Activated CD8-positive, alpha-beta memory T cell treated with anti-CD3 and anti-CD28 coated beads, Interleukin-2, amount 10 ng/mL, durations not matched to agents 7 days and 5 days (primary cell): ENCODE data around the gene RIT1. TPM values are rescaled to one million over a fixed set of nuclear protein-coding genes. Genes with fewer than 3 reads are reported as not detected.

Source experiments
- ATAC-seq: fragments of 150-1000 bp; cut with Tn5 transposase; one replicate; pipeline ENCODE4 v1.10.0; 2021; ENCODE audit warnings: moderate library complexity
- CTCF ChIA-PET: fragments of 350-600 bp; sonication (Branson Sonifier 250); formaldehyde crosslinking; loops from one replicate; lab custom pipeline; 2021; ENCODE audit warnings: antibody characterized with exemption; lab: Charles Lee
- DNase-seq: peaks from one replicate; pipeline ENCODE4 v3.0.0-alpha.2; 2020
- H3K27ac Mint-ChIP-seq: one replicate; pipeline ENCODE4 v1.8.0; 2021; ENCODE audit warnings: mild to moderate bottlenecking, mixed read lengths
- H3K27me3 Mint-ChIP-seq: one replicate; pipeline ENCODE4 v1.8.0; 2021; ENCODE audit warnings: mixed read lengths
- H3K36me3 Mint-ChIP-seq: one replicate; pipeline ENCODE4 v1.8.0; 2021; ENCODE audit warnings: mild to moderate bottlenecking, mixed read lengths
- H3K4me1 Mint-ChIP-seq: one replicate; pipeline ENCODE4 v1.8.0; 2021; ENCODE audit warnings: mixed read lengths
- H3K4me3 Mint-ChIP-seq: one replicate; pipeline ENCODE4 v1.8.0; 2021; ENCODE audit warnings: mild to moderate bottlenecking, moderate library complexity, mixed read lengths
- H3K9me3 Mint-ChIP-seq: one replicate; pipeline ENCODE4 v1.8.0; 2022; ENCODE audit warnings: low read depth, mixed read lengths
- total RNA-seq, 2 experiments: library from RNA; stranded (reverse); gene quantifications; one replicate each; pipeline ENCODE4 v1.2.3, GENCODE V29; 2021

The RIT1 gene, protein sequence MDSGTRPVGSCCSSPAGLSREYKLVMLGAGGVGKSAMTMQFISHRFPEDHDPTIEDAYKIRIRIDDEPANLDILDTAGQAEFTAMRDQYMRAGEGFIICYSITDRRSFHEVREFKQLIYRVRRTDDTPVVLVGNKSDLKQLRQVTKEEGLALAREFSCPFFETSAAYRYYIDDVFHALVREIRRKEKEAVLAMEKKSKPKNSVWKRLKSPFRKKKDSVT
- total RNA-seq, result 10 to 100 TPM; 24.0 to 24.7 TPM

GRCh38 chr1:155911156-155912055 lies at the start of gene RIT1:
RIT1 (minus strand) TSS chr1:155911349; CDS start chr1:155910761, 588 bp downstream.
- H3K27ac Mint-ChIP-seq, result peak within 1 kb of the TSS; percentile 95
- CTCF ChIA-PET, result interaction anchor here (0.8 to 1.4 kb wide), 5 partner anchors 10 to 155 kb away, joined by 3 to 4 read pairs (median 3); partner anchors contain the start of gene KHDC4
- no peaks in the 10 kb centered on the region for H3K9me3 Mint-ChIP-seq
- peaks cover 44% of the 10 kb centered on the region for H3K36me3 Mint-ChIP-seq
- ATAC-seq (peak; percentile 97), DNase-seq (peak; percentile 92)
- peak within 1 kb of the TSS; percentile 90 for H3K4me3 Mint-ChIP-seq
- H3K4me1 Mint-ChIP-seq, result peaks cover 25% of the 10 kb centered on the region
- no peaks in the 10 kb centered on the region for H3K27me3 Mint-ChIP-seq

DNA sequence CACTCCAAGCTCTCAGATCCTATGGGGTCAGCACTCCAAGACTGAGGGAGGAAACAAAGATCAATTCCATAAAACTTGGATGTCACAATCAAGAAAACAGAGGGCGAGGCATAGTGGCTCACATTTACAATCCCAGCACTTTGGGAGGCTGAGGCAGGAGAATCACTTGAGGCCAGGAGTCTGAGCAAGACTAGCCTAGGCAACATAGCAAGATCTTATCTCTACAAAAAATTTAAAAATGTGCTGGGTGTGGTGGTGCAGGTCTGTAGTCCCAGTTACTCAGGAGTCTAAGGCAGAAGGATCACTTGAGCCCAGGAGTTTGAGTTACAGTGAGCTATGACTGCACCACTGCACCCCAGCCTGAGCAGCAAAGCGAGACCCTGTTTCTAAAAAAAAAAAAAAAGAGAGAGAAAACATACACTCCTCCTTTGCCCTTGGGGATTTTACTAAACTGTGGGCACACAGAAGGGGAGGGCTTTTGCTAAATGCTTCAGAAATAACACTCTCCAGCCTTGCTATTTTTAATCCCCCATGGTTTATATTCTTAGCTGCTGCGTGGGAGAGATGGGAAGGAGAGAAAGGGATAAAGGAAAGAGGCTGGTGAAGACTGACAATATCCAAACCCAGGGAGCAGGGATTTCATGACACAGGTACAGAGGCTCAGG lies 49.1 kb upstream of the RIT1 start:
- Mint-ChIP-seq H3K4me1 (peaks cover 22% of the 10 kb centered on the region), H3K27ac (peak overlapping the region; percentile 65), H3K4me3 (no peak overlapping the region), H3K27me3 (no peaks in the 10 kb centered on the region), H3K36me3 (peaks cover 56% of the 10 kb centered on the region), H3K9me3 (no peaks in the 10 kb centered on the region)
- ATAC-seq (no peak), DNase-seq (no peak)
- CTCF ChIA-PET, result interaction anchor here (1.1 to 1.4 kb wide), 2 partner anchors 22 to 104 kb away, joined by 3 to 4 read pairs; no protein-coding TSS in a partner anchor

- Mint-ChIP-seq H3K36me3 (peaks cover 61% of the 10 kb centered on the region), H3K4me1 (peaks cover 11% of the 10 kb centered on the region), H3K27me3 (no peaks in the 10 kb centered on the region), H3K9me3 (no peaks in the 10 kb centered on the region), H3K4me3 (no peak overlapping the region), H3K27ac (peak overlapping the region; percentile 35)
- CTCF ChIA-PET, result interaction anchor here (1.2 to 3.4 kb wide), 7 partner anchors 9 to 109 kb away, joined by 3 to 15 read pairs (median 7); no protein-coding TSS in a partner anchor
- ATAC-seq (no peak), DNase-seq (no peak)
Measured at GRCh38 chr1:155957411-155957915, 46.3 kb upstream of the RIT1 start.

DNA sequence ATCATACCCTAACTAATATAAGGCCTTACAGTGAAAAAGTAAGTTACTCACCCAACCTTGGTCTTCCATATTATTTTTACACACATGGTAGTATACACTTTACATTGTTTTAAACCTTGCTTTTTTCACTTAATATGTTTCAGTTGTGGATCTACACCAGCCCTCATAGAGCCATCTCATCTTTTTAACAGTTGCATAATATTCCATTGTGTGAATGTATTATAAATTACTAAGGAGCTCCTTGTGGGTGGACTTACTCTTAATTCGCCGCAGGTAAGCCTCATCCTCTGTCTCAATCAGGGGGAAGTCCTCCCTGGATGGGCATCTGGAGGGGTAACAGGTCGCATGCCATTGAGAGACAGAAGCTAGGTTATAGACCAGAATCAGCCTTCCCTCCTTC lies 43.5 kb upstream of the RIT1 start:
- DNase-seq (no peak), ATAC-seq (no peak)
- Mint-ChIP-seq H3K27ac (no peak overlapping the region), H3K4me3 (no peak overlapping the region), H3K4me1 (no peaks in the 10 kb centered on the region), H3K27me3 (no peaks in the 10 kb centered on the region), H3K36me3 (peaks cover 56% of the 10 kb centered on the region), H3K9me3 (no peaks in the 10 kb centered on the region)
- CTCF ChIA-PET, result interaction anchor here (0.9 to 1.3 kb wide), 2 partner anchors 17 to 24 kb away, joined by 4 to 5 read pairs; partner anchors contain the start of gene ARHGEF2

DNA sequence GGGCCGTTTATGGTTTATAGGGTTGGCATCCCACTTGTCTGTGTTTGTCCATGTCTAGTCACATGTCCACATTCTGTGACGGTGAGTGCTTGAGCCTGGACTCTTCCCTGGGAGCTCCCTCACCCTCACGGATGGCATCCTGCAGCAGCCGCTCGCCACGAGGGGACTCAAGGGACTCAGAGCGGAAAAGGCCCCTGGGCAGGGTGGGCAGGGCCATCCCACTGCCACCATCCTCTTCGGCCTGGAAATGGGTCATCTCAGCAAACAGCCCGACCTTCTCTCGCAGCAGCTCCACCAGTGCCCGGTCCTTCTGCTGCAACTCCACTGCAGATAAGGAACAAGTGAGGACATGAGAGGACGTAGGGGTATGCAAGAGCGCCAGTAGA lies 41.3 kb upstream of the RIT1 start:
- CTCF ChIA-PET, result interaction anchor here (0.9 kb wide), 1 partner anchor 11 kb away, joined by 3 read pairs; no protein-coding TSS in a partner anchor

DNA sequence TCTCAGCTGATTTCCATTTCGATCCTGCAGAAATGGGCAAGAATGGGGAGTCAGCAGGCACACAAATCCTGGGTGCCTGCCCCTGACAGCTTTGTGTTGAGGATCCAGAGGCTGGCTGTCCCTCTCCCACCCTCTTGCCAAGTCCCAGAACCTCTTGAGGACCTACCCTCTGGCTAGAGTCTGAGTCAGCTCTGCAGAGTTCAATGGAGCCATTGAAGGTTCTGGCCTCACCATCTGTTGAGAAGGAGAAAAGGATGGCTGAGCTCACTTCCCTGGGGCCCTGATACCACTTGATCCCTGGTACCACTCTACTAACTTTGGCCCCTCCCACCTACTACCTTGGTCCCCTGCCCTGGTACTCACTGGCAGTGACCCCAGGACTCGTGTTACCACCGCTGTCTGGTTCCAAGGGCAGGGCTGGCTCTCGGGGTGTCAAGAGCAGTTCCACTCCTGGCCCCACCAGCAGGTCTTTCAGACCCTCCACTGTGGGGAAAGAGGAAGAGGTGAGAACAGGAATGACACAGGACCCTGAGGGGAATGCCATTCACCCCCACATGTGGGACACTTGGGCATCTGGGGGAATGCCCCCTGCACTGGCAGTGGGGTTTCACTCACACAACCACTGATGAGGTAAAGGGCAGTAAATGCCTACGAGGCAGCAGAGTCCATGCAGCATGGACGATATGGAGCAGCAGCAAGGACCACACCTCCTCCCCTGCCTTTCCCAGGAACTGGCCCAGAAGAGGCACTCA lies 40.8 kb upstream of the RIT1 start:
- no peak for ATAC-seq
- DNase-seq, result no peak
- peaks cover 57% of the 10 kb centered on the region for H3K36me3 Mint-ChIP-seq
- no peaks in the 10 kb centered on the region for H3K27me3 Mint-ChIP-seq
- no peaks in the 10 kb centered on the region for H3K9me3 Mint-ChIP-seq
- peaks cover 13% of the 10 kb centered on the region for H3K4me1 Mint-ChIP-seq
- no peak overlapping the region for H3K4me3 Mint-ChIP-seq
- H3K27ac Mint-ChIP-seq, result no peak overlapping the region
- CTCF ChIA-PET, result interaction anchor here (1.6 kb wide), 1 partner anchor 32 kb away, joined by 4 read pairs; no protein-coding TSS in a partner anchor

More for the DNA sequence above, 41.3 kb upstream of the RIT1 start:
- Mint-ChIP-seq H3K27ac (no peak overlapping the region), H3K36me3 (peaks cover 58% of the 10 kb centered on the region), H3K9me3 (no peaks in the 10 kb centered on the region), H3K27me3 (no peaks in the 10 kb centered on the region), H3K4me1 (peaks cover 7% of the 10 kb centered on the region), H3K4me3 (no peak overlapping the region)
- DNase-seq (no peak), ATAC-seq (no peak)

DNA sequence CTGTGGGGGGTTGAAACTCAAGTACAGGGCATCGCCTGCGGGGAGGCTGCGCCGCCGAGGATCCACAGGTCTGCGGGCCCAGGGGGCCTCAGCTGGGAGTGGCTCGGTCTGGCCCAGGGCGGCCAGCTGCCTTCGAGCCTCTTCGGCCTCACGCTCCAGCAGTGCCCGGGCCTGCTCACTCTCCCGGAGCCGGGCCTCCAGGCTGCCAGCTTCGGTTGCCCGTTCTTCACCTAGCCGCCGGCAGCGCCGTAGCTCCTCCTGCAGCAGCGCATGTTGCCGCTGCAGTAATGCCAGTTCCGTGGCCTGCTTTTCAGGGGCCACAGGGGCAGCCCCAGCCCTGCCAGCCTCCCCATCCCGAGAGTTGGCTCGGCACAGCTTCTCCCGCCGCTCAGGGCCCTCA lies 39.7 kb upstream of the RIT1 start:
- no peak overlapping the region for H3K4me3 Mint-ChIP-seq
- ATAC-seq (no peak), DNase-seq (no peak)
- no peaks in the 10 kb centered on the region for H3K27me3 Mint-ChIP-seq
- CTCF ChIA-PET, result interaction anchor here (1.0 to 1.6 kb wide), 4 partner anchors 10 to 116 kb away, joined by 3 to 4 read pairs (median 4); no protein-coding TSS in a partner anchor
- peaks cover 24% of the 10 kb centered on the region for H3K4me1 Mint-ChIP-seq
- no peak overlapping the region for H3K27ac Mint-ChIP-seq
- peaks cover 64% of the 10 kb centered on the region for H3K36me3 Mint-ChIP-seq
- no peaks in the 10 kb centered on the region for H3K9me3 Mint-ChIP-seq

DNA sequence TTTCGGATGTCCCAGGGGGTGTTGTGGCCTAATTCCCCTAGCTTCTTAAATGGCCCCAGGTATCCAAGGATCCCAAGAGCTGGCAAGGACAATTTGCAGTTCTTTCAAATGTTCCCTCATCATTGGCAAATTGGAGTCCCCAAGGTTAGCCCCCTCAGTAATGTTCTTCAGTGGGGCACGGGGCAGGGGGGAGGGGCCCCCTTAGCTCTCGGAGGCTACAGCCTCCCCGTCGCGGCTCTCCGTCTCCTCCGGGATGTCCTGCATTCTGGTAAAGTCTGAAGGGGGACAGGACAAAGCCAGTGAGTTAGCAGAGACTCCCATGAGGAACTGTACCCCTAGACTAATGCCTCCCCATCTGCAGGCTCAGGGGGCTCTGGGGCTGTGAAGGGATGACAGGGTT lies 36.6 kb upstream of the RIT1 start:
- Mint-ChIP-seq H3K9me3 (no peaks in the 10 kb centered on the region), H3K27ac (peak overlapping the region; percentile 68), H3K4me1 (peaks cover 40% of the 10 kb centered on the region), H3K4me3 (no peak overlapping the region), H3K36me3 (peaks cover 45% of the 10 kb centered on the region), H3K27me3 (no peaks in the 10 kb centered on the region)
- no peak for ATAC-seq
- CTCF ChIA-PET, result interaction anchor here (0.8 to 3.2 kb wide), 6 partner anchors 9 to 119 kb away, joined by 3 to 13 read pairs (median 3); partner anchors contain the start of gene ARHGEF2
- no peak for DNase-seq

GRCh38 chr1:155947292-155947691 lies 36.1 kb upstream of the RIT1 start:
- Mint-ChIP-seq H3K27me3 (no peaks in the 10 kb centered on the region), H3K9me3 (no peaks in the 10 kb centered on the region), H3K4me3 (peak overlapping the region; percentile 31), H3K4me1 (peaks cover 41% of the 10 kb centered on the region), H3K36me3 (peaks cover 41% of the 10 kb centered on the region), H3K27ac (peak overlapping the region; percentile 82)
- no peak for DNase-seq
- CTCF ChIA-PET, result interaction anchor here (1.1 to 3.3 kb wide), 6 partner anchors 9 to 119 kb away, joined by 3 to 16 read pairs (median 5); partner anchors contain the start of genes ARHGEF2 and KHDC4
- ATAC-seq, result no peak

DNA sequence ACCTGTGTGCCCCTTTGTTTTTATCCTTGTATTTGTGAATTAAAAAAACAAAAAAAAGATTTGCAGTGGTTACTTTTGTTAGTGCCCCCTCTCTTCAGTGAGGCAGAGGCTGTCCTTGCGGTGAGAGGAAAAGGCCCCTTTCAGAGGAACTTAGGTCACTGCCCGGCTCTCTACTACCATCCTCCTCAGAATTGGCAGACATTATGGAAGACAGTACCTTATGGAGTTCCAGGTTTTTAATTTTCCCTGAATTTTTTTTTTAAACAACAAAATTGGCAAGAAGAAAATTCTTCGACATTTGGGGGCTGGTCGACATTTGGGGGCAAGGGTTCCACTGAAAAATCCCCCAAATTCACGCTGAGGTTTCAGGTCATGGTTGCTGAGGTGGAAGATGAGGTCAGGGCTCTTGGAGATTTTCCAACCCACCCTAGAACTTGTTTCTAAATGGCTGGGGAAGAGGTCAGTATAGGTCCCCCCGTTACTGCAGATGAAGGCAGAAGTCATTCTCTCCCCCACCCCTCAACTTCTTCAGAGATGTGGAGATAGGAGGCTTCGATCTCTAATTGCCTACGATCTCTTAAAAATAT lies 35.6 kb upstream of the RIT1 start:
- Mint-ChIP-seq H3K4me1 (peaks cover 46% of the 10 kb centered on the region), H3K9me3 (no peaks in the 10 kb centered on the region)
- ATAC-seq, result peak; percentile 17

GRCh38 chr1:155944444-155944799 lies 33.3 kb upstream of the RIT1 start:
- no peak overlapping the region for H3K4me3 Mint-ChIP-seq
- no peaks in the 10 kb centered on the region for H3K27me3 Mint-ChIP-seq
- ATAC-seq (no peak), DNase-seq (no peak)
- H3K27ac Mint-ChIP-seq, result peak overlapping the region; percentile 82
- no peaks in the 10 kb centered on the region for H3K9me3 Mint-ChIP-seq
- CTCF ChIA-PET, result interaction anchor here (1.4 to 4.8 kb wide), 6 partner anchors 10 to 122 kb away, joined by 3 to 35 read pairs (median 10); partner anchors contain the start of genes ARHGEF2 and KHDC4
- peaks cover 23% of the 10 kb centered on the region for H3K36me3 Mint-ChIP-seq
- peaks cover 67% of the 10 kb centered on the region for H3K4me1 Mint-ChIP-seq

More for the DNA sequence above, 35.6 kb upstream of the RIT1 start:
- peak overlapping the region; percentile 82 for H3K27ac Mint-ChIP-seq
- peaks cover 37% of the 10 kb centered on the region for H3K36me3 Mint-ChIP-seq
- CTCF ChIA-PET, result interaction anchor here (0.8 to 4.8 kb wide), 12 partner anchors 9 to 118 kb away, joined by 3 to 35 read pairs (median 4); partner anchors contain the start of genes ARHGEF2, KHDC4 and SYT11
- no peak for DNase-seq
- H3K4me3 Mint-ChIP-seq, result peak overlapping the region; percentile 31
- no peaks in the 10 kb centered on the region for H3K27me3 Mint-ChIP-seq
